DMS114 treated with DMSO at 0.1 percent for 48 hours (cell line): ENCODE data around the gene TERT.
"Not testable (repeated sequence)": the region's sequence is repeated elsewhere in the genome, so short reads cannot be mapped to it uniquely, and the experiment has no call there.

ENCODE experiments used
- DNase-seq: peaks from one replicate; lab custom pipeline; 2025; ENCODE audit not compliant: unreplicated experiment; lab: John Stamatoyannopoulos, UW

TERT gene

GRCh38 chr5:1331861-1332405 is 37.1 kb upstream of the TERT start:
- no peak for DNase-seq

DNA sequence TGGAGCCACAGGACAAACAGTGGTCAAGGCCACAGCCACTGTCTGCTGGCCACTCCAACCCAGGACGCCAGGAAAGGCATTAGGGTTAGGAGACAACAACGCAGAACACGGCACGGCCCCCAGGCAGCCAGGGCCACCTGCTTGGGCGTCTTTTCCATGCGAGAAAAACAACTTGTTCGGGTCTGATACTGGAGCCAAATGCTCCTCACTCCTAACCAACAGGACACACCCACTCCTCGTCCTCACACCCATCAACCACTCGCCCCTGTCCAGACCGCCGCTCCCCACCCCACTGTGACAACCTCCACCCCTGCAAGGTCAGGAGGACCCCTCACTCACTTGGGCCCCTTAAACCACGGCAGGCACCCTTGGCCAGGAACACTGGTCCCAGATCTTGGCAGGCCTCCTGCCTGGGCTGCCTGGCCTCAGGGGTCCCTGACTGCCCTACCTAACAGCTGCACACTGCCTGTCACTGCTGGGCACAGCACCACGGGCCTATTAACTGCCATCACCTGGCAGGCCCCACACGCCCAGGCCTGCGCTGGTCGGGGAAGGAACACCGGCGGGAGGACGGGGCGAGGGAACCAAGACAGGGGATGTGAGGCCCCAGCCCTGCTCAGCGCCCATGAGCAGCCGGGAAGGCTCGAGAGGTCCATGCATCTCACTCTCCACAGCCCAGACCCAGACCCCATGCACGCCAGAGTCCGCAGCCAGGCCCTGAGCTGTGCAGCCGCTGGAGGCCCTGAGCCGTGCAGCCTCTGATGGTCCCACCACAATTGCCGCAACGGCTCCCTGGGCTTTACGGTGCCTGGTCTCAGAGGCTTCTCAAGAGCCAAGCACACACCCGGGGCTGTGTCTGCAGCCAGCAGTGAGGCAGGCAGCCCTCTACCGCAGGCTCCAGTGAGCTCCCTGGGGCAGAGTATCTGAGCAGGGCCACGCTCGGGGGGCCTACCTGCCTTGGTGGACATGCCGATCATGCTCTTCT is 36.3 kb upstream of the TERT start:
- no peak for DNase-seq

- no peak for DNase-seq
Measured at GRCh38 chr5:1330146-1330846, 35.4 kb upstream of the TERT start.

DNA sequence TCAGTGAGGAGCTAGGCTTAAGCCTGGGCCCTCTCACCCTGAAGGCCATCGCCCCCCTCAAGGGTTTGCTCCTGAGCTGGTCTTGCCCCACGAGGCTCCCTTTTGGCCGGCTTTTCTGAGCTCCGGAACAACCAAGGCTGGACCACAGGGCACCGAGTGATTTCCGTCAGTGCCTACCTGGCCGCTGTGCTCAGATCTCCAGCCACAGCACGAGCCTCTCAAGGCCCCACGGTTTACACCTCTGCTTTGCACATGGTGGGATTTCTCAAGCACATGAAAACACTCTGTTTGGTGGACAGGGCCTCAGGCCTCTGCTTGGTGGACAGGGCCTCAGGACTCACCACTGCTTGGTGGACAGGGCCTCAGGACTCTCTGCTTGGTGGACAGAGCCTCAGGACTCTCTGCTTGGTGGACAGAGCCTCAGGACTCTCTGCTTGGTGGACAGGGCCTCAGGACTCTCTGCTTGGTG is 34.3 kb upstream of the TERT start:
- DNase-seq, result no peak

DNA sequence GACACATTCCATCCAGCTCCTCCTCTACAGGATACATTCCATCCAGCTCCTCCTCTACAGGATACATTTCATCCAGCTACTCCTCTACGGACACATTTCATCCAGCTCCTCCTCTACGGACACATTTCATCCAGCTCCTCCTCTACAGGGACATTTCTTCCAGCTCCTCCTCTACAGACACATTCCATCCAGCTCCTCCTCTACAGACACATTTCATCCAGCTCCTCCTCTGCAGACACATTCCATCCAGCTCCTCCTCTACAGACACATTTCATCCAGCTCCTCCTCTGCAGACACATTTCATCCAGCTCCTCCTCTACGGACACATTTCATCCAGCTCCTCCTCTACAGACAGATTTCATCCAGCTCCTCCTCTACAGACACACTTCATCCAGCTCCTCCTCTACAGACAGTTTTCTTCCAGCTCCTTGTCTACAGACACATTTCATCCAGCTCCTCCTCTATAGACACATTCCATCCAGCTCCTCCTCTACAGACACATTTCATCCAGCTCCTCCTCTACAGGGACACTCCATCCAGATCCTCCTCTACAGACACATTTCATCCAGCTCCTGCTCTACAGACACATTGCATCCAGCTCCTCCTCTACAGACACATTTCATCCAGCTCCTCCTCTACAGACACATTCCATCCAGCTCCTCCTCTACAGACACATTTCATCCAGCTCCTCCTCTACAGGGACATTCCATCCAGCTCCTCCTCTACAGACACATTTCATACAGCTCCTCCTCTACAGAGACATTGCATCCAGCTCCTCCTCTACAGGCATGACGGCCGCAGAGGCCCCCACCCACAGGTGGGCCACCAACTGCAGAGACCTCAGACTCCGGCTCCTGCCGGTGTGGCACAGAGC is 33.6 kb upstream of the TERT start:
- not testable (repeated sequence) for DNase-seq

DNA sequence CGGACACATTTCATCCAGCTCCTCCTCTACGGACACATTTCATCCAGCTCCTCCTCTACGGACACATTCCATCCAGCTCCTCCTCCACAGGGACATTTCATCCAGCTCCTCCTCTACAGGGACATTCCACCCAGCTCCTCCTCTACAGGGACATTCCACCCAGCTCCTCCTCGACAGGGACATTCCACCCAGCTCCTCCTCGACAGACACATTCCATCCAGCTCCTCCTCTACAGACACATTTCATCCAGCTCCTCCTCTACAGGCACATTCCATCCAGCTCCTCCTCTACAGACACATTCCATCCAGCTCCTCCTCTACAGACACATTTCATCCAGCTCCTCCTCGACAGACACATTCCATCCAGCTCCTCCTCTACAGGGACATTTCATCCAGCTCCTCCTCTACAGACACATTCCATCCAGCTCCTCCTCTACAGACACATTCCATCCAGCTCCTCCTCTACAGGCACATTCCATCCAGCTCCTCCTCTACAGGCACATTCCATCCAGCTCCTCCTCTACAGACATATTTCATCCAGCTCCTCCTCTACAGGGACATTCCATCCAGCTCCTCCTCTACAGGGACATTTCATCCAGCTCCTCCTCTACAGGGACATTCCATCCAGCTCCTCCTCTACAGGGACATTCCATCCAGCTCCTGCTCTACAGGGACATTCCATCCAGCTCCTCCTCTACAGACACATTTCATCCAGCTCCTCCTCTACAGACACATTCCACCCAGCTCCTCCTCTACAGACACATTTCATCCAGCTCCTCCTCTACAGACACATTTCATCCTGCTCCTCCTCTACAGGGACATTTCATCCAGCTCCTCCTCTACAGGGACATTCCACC is 32.3 kb upstream of the TERT start:
- DNase-seq, result not testable (repeated sequence)

DNA sequence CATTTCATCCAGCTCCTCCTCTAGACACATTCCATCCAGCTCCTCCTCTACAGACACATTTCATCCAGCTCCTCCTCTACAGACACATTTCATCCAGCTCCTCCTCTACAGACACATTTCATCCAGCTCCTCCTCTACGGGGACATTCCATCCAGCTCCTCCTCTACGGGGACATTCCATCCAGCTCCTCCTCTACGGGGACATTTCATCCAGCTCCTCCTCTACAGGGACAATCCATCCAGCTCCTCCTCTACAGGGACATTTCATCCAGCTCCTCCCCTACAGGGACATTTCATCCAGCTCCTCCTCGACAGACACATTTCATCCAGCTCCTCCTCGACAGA is 31.6 kb upstream of the TERT start:
- DNase-seq, result not testable (repeated sequence)

GRCh38 chr5:1325870-1326531 is 31.1 kb upstream of the TERT start:
- no peak for DNase-seq

GRCh38 chr5:1325191-1325741 is 30.4 kb upstream of the TERT start:
- no peak for DNase-seq

- DNase-seq, result no peak
Measured at GRCh38 chr5:1324719-1325190, 29.9 kb upstream of the TERT start.

- no peak for DNase-seq
Measured at GRCh38 chr5:1324301-1324700, 29.4 kb upstream of the TERT start.

DNA sequence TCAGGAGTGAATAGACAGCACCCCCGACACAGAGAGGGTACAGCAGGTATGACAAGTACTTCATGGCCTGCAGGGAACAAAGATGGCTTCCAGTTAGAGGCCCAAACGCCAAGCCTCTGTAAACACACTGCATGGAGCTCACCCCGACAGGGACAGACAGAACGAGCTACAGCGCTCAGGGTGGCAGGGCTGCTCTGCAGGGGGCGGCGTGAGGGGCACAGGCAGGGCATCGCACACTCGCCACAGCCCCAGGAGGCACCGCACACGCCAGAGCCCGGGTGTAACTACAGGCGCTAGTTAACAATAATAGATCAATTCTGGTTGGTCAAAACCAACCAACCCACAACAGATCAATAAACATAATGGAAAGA is 28.9 kb upstream of the TERT start:
- no peak for DNase-seq

DNA sequence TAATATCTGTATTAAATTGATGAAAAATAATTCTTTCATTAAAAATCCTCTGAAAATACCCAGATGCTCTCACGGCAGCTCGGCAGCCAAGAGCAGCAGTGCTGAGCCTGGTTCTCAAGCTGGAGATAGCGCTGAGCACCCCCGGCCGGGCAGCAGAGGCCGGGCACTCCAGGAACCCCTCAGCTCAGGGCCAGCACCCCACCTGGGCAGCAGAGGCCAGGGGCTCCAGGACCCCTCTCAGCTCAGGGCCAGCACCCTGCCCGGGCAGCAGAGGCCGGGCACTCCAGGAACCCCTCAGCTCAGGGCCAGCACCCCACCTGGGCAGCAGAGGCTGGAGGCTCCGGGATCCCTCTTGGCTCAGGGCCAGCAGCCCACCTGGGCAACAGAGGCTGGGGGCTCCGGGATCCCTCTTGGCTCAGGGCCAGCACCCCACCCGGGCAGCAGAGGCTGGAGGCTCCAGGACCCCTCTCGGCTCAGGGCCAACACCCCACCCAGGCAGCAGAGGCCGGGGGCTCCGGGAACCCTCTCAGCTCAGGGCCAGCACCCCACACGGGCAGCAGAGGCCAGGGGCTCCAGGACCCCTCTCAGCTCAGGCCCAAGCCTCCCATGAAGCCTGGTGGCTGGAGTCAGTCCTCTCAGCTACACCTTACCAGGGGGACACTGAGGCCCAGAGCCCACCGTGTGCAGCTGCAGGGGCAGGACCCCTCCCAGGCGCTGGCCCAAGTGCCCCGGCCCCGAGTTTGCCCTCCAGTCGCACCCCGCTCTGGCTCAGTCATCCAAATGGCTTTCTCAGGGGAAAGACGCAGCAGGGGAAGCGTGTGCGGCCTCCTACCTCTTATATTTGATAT is 28.3 kb upstream of the TERT start:
- DNase-seq, result no peak

GRCh38 chr5:1322036-1322900 is 27.4 kb upstream of the TERT start:
- DNase-seq, result no peak

DNA sequence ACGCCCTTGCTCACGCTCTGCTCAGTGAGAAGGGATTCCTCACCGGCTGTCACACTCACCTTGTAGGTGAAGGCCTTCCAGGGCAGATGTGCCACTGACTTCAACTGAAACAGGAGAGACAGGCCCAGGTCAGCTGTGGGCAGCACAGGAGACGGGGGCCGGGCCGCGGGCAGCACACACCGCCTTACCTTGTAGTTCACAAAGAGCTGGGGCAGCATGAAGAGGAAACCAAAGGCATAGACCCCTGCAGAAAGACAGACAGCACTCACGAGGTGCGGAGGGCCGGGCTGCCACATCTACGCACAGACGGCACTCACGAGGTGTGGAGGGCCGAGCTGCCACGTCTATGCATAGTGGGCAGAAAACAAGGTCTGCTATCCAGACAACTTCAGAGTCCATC is 26.7 kb upstream of the TERT start:
- DNase-seq, result no peak

DNA sequence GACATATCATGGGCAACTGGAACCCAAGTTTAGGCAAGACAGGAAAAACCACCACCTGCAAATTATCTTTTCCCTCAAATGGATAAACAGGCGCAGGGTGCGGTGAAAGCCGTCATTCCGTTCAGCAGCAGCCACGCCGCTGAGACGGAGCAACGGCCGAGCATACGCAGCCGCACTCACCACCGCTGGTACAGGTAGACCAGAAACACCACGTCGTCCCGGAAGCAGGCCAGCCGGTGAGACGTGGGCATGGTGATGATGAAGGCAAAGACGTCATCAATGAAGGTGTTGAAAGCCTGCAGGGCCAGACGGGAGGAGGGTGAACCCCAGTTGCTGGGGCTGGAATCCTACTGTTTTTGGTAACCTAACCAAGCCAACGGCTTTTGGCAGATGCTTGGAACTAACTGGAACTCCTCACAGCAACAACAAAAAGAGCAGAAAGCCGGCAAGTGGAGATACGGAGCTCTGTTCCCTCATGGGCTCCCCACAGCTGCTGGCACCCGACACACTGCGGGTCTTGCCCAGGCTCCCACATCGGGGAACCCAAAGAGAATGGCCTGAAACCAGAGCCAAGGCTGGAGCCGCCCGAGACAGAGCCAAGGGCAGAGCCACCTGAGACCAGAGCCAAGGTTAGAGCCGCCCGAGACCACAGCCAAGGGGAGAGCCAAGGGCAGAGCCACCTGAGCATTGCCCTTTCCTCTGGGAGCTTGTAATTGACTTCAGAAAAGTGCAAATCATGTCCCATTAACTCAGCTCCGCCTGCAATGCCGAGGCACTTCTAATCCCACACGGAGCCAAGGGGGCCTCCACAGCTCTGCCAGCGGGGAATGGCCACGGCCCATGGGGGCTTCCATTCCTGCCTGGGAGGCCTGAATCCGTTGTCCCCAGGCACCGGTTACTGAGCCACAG is 25.8 kb upstream of the TERT start:
- DNase-seq, result no peak
